Measurements from ENCODE around the gene VIT.
A peak's percentile ranks its signal among the peaks of the same experiment; 100 is the strongest.
"Not testable (repeated sequence)": the region's sequence is repeated elsewhere in the genome, so short reads cannot be mapped to it uniquely, and the experiment has no call there.

VIT gene

DNA sequence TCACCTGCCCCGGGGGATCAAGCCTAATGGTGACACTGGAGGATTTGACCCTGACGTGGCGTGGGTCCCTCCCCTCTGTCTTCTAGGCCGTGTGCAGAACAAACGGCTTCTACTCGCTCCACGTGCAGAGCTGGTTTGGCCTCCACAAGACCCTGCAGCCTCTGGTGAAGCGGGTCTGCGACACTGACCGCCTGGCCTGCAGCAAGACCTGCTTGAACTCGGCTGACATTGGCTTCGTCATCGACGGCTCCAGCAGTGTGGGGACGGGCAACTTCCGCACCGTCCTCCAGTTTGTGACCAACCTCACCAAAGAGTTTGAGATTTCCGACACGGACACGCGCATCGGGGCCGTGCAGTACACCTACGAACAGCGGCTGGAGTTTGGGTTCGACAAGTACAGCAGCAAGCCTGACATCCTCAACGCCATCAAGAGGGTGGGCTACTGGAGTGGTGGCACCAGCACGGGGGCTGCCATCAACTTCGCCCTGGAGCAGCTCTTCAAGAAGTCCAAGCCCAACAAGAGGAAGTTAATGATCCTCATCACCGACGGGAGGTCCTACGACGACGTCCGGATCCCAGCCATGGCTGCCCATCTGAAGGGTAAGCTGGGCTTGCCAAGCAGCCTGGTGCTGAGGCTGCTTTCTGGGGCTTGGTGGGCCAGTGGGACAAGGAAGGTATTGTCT, 112.0 kb downstream of the VIT start:
- DNase-seq (ENCODE audit: low read depth), result no peak

DNA sequence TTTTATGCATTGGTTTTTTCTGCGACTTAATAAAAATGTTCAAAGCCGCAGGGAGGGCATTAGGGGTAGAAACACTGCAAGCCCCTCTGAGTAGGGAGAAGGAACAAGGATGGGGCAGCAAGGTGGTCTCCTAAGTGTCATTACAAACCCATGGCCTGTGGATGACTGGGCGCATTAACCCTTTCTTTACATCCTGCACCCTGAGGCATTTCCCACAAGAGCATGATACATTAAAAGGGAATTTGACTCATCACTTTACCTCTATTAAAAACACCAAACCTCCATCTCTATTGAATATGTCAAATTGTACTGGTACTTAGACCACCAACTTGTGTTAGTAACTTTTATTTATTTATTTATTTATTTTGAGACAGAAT, 112.5 kb downstream of the VIT start:
- DNase-seq (ENCODE audit: low read depth), result no peak

DNA sequence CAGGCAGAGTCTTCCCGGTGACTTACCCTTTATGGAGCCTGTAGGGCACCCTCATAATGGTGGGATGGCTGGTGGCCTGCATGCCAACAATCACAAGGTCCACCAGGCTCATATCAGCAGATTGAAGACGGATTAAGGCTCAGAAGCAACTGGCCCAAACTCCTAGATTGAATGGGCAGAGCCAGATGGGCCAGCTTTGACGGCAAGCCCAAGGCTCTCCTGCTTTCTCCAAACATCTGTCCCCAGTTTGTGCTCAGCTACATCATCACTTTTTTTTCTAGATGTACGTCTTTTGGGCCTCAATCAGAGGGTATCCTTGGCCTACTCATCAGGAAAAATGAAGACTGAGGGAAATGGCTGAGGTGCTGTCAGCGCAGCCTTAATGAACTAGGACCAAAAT, 114.6 kb downstream of the VIT start:
- DNase-seq (ENCODE audit: low read depth), result no peak

DNA sequence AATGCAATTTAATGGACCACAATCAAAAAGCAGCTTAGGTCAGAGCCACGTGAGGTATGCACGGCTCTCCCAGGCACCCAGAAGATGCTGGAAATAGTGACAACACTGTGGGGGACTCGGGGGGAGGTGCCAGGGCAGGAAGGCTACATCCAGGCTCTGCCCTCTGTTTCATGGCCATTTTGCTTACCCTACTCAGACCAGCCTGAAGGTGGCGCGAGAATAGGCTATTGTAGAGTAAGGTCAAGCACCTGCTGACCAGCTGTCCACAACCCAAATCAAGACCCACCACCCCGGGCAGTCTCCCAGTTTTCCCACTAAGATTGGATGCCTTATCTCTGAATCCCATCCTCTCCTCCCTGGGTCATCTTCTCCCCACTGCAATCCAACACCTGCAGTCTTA, 115.7 kb downstream of the VIT start:
- no peak for DNase-seq (ENCODE audit: low read depth)

DNA sequence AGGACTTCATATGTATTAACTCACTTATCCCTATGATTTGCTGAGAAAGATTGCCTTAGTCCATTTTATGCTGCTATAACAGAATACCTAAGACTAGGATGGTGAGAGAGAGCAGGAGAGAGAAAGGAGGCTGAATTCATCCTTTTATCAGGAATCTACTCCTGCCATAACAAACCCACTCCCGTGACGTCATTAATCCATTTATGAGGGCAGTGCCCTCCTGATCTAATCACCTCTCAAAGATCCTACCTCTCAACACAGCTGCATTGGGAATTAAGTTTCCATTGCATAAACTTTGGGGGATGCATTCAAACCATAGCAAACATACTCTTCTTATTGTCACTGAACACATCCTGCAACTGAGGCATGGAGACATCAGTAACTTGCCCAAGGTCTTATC, 122.0 kb downstream of the VIT start:
- DNase-seq (ENCODE audit: low read depth), result no peak

DNA sequence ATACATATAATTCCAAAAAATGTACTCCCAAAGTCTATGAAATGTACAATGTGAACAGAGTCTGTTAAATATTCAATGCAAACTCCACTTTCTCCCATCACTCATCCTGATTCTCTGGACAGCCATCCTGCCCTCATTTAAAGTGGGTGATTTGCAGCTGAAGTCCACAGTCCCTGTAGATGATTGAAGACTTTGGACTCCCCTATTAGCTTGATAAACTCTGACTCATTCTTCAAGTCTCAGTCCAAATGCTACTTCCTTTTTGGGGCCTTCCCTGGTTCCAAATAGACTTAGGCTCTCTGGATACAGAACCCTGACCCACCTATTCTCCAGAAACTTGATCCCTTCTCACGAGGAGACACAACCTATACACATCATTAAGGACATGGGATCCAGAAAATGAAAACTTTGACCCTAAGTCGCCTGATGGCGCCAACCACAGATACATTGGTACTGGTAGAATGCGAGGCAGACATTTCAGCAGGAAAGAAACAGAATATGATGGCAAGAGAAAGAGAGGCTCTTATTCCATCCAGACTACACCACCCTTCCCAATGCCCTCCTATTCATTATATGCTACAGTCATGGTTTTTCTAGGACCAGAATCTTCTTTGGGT, 122.7 kb downstream of the VIT start:
- no peak for DNase-seq (ENCODE audit: low read depth)

DNA sequence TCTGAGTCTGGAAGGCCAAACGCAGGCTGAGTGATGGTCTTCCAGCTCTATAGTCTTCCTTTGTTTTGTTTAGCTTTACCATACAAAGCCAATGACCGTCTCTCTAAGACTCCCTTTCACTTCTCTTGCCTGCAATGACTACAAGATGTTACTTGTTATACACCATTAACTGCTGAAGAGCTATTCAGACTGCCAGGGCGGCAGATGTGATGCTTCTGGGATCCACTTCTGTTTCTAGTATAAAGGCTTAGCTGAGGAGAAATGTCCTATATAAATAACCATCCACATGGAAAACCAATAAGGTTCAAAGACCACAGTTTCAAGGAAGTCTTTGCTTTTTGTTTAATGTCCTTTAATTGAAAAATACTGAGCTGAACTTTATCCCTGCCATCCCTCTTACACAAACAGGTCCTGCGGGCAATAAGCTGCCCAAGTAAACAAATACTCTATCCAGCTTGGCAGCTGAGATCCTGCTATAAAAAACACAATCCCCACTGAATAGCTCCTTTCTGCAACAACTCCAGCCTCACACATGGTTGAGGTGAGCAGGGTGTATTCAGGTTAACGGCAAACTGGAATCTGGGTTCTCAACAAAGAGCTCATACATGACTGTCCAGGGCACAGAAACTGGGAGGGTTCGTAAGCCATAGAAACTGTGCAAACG, 124.6 kb downstream of the VIT start:
- DNase-seq (ENCODE audit: low read depth), result peak; percentile 39

DNA sequence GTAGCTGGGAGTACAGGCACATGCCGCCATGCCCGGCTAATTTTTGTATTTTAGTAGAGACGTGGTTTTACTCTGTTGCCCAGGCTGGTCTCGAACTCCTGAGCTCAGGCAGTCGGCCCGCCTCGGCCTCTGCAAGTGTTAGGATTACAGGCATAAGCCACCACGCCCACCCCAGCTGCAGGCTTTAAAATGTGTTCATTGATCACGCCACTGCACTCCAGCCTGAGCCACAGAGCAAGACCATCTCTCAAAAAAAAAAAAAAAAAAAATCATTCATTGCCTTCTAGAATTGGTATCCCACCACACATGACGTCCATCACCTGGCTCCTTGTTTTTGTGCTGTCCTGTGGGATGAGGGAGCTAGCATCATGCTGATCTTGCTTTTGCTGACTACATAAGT, 127.4 kb downstream of the VIT start:
- no peak for DNase-seq (ENCODE audit: low read depth)

DNA sequence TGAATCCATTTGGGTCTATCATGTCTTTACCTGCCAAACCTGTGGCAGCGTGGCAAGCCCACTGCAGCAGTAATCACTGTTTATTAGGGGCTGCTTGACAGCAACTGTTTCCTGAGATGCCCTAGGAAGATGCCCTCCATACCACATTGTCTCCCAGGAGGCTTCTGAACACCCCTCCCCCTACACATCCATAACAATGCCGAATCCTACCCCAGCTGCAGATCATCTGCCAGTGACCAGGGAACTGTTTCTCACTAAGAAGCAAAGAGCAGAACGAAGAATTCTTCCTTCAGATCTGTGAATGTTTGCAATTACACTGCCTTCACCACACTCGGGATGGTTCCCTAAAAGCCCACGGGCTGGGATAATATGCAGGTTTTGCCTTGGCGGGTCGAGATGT, 127.8 kb downstream of the VIT start:
- DNase-seq (ENCODE audit: low read depth), result no peak

DNA sequence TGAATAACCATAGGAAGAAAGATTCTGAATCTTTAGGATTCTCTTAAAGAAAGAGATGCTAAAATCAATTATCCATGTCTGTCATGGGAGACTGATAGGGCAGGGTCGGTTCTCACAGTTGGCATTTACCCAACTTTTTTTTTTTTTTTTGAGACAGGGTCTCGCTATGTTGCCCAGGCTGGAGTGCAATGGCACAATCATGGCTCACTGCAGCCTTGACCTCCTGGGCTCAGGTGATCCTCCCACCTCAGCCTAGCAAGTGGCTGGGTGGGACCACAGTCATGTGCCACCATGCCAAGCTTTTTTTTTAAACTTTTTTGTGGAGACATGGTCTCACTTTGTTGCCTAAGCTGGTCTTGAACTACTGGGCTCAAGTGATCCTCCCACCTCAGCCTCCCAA, 128.2 kb downstream of the VIT start:
- DNase-seq (ENCODE audit: low read depth), result not testable (repeated sequence)

DNA sequence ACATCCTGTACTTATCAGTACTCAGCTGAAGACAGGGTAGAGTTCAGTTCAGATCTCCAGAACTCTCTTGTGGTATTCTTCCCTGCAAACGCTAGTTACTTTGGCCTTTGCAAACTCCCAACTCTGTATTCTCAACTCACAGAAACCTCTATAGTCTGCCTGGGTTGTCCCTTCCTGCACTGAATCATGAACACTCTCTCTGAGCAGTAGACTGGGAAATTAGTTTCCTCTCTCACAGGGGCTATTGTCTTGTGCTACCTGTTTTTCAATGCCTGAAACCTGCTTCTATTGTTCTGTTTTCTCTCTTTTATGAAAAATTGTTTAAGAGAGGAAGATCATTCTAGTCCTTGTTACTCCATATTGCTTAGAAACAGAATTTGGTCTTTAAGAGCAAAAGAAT, 134.7 kb downstream of the VIT start:
- DNase-seq (ENCODE audit: low read depth), result no peak

DNA sequence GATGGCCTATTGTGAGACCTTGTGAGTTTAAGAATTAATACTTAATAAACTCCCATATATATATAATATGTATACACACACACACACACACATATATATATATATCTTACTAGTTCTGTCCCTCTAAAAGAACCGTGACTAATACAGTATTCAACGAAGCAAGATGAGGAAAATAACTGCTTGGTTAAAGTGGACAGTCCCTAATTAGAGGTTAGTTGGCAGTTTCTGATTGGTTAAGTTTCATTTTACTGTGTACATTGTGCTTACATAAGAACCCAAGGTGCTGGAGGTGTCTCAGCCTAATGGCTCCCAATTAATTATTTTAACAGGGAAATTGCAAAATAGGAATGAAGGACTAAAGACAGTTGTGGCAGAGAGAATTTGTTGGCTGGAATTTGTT, 137.7 kb downstream of the VIT start:
- no peak for DNase-seq (ENCODE audit: low read depth)

DNA sequence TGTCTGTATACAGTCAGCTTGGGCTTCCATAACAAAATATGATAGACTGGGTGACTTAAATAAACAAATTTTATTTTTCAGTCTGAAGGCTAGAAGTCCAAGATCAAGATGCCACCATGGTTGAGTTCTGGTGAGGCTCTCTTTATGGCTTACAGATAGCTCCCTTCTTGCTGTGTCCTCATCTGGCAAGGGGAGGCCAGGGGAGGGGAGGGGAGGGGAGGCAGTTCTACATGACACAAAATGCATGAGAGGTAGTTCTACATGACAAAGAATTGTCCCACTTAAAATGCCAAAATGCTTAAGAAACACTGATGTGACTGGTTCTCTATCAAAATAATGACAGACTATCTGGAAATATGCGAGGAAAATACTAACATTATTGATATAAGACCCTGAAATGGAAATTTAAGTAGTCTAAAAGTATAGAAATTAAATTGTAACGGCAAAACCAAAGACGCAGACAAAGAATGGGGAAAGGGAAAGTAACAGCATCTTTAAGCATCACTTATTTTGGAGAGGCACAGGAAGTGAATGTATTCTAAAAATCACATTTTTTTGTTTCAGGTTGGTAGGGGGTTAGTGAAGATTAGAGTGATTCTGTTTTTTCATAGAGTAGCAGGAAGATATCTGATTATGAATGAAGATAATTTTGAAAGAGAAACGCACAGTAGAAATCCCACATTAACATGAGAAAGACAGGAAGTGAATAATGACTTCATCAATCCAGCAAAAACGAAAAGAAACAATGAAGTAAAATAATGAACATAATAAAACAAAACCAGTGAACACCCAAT, 138.4 kb downstream of the VIT start:
- no peak for DNase-seq (ENCODE audit: low read depth)

DNA sequence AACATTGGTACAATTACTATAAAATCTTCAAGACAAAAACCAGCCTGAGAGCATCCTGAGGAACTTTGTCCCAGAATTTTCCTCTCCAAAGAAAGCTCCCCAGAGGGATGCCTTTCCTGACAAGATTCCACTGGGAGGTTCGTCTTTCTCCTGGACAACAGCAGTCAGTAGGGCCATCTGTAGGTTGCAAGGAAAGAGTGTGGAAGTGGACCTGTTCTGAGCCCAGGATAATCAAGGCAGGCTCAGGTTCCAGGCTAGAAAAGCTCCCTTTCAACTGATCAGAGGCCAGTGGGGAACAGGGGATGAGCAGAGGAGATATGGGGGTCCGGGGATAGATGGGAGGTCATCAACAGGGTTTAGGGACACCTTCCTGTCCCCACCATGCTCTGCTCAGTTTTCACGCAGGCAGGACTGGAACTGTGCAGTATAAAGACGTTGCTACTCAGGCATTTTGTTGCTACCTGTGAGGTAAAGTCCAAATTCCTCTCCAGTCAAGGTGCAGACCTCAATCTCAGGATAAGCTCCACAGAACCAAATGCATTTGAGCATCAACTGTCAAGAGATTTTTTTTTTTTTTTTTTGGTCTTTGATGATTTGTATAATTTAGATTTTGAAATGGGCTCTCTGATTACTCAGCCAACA, 143.6 kb downstream of the VIT start:
- DNase-seq (ENCODE audit: low read depth), result no peak

DNA sequence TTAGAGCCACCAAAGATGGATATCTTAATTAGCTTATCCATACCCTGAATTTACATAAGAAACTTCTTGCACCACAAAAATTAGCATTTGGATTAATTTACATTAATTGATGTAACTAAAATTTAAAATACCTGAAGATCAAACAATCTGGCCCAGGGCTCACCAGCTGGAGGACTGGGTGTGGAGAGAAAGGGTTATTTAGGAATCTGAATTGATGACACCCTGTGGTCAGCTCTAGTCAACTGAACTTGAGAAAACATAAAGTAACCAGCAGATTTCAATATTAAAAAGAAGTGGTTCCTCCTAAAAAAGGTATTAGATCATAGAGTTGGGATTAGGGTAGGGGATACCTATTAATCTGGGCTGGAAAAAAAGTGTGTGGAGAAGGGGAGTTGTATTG, 147.3 kb downstream of the VIT start:
- DNase-seq (ENCODE audit: low read depth), result no peak

DNA sequence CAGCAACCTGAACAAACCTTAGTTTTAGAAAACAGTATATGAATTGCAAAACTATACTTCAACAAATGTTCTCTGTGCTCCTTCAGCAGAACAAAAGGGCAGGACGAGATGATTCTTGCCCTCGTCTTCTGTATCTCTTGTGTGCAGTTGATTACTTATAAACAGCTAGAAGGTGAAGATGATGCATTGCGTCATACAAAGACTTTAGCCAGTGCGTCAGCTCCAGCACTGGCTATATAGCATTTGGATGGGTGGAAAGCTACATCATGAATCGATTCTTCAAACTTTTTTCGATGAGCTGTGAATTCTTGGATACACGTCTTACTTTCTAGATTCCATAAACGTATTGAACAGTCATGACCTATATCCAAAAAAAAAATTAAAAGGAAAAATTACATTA, 152.8 kb downstream of the VIT start:
- DNase-seq (ENCODE audit: low read depth), result no peak

DNA sequence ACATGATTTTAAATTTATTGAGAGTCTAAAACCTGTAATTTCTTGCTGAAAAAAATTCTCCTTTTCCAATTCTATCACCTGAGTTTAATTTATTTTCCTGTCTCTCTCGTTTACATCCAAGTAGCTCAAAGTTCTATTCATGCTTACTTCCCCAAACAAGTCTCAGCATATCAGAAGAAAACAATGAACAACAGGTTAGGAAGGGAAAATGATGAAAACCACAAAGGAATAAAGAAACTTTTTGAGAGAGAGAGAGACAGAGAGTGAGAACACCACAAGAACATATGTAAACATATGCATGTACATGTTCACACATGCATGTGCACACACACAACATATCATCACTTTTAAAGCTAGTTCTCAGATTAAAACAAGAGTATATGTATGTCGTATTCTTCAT, 157.7 kb downstream of the VIT start:
- DNase-seq (ENCODE audit: low read depth), result no peak

DNA sequence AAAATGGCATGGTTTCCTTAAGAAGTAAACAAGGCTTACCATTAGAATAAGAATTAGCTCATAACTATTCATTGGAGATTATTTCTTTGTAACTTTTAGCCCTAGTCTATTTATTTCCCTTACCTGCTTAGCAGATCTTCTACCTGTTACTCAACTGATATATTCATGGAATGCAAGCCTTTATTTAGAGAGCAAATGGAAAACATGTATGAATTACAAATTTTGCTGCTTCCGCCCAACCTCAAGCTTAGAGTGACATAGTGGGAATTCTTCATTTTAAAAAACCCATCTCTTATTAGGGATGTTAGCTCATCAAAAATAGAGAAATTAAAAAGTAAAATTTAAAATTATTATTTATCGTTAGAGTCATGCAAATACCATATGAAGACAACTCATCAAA, 158.9 kb downstream of the VIT start:
- no peak for DNase-seq (ENCODE audit: low read depth)

DNA sequence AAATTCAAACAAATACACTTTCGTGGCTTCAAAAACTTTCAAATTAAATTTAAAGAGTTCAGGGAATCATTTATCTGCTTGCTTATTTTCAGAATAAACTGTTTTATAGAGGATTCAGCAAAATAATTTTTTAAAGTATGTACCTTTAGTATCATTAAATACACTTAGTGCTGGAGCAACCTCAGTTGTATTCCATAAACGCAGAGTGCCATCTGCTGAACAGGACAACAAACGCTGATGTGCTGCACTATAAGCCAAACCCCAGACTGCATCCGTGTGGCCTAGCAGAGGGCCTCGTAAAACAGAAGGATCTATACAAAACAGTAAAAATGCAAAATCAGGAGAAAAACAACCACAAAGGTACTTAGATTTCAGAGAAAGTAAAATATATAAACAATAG, 161.2 kb downstream of the VIT start:
- DNase-seq (ENCODE audit: low read depth), result no peak

DNA sequence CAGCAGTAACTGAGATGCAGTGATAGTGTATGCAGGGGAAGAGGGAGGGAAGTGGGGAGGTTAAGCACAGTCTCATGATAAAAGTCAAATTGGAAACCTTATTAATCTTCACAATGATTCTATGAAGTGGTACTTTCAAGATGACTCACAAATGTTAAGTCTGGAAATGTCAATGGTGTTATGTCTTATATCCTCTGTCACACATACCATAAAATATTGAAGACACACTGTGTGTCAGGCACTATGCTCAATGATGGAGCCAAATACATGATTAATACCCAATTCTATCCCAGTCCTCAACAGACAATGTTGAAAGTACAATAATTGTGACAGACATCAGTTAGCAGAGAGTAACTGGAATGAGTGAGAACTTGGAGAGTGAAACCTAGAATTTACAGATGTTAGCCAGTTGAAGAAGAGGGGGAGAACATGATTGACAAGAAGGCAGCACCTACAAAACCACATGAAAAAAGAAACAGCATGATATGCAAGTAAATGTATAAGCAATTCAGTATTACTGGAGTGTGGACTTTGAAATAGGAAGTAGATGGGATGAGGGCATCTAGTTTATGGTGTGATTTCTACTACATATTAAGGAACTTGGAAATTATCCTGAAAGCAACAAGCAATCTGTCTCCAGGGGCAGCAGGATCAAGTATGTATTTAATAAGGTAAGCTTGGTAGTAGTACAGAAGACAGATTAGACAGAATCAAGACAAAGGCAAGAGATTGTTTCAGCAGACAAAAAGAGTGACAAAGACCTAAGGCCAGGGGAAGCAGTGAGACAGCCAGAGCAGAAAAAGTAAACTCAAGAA, 162.3 kb downstream of the VIT start:
- DNase-seq (ENCODE audit: low read depth), result no peak

DNA sequence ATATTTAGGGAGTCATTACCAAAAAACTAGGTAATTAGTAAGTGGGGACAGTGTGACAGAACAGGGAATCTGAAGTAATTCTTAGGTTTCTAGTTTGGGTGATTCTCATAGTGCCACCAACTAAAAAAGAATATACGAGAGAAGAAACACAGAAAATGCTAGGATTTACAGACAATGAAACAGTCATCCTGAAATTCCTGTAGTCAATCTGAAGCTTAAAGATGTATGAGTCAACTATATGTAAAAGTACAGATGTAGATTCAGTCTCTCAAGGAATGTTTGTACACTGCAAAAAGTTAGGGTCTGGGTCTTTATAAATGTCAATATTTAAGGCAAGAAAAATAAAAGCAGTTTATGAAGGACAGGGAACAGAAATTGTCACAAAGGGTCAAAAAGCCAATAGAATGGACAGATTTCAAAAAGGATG, 162.9 kb downstream of the VIT start:
- no peak for DNase-seq (ENCODE audit: low read depth)

DNA sequence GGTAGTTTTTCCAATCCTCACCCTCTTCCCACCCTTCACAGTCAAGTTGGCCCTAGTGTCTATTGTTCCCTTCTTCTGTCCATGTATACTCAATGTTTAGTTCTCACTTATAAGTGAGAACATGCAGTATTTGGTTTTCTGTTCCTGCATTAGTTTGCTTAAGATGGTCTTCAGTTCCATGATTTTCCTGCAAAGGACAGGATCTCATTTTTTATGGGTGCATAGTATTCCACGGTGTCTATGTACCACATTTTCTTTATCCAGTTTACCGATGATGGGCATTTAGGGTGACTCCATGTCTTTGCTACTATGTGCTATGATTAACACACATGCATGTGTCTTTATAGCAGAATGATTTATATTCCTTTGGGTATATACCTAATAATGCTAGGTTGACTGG, 165.4 kb downstream of the VIT start:
- DNase-seq (ENCODE audit: low read depth), result no peak

Measured in fibroblast of gingiva (primary cell).